ENCODE data around the gene C1orf159. TPM values are rescaled to one million over a fixed set of nuclear protein-coding genes. Genes with fewer than 3 reads are reported as not detected.

C1orf159 gene
- total RNA-seq, 1 donor from 2014 or later: 8.2 TPM

DNA sequence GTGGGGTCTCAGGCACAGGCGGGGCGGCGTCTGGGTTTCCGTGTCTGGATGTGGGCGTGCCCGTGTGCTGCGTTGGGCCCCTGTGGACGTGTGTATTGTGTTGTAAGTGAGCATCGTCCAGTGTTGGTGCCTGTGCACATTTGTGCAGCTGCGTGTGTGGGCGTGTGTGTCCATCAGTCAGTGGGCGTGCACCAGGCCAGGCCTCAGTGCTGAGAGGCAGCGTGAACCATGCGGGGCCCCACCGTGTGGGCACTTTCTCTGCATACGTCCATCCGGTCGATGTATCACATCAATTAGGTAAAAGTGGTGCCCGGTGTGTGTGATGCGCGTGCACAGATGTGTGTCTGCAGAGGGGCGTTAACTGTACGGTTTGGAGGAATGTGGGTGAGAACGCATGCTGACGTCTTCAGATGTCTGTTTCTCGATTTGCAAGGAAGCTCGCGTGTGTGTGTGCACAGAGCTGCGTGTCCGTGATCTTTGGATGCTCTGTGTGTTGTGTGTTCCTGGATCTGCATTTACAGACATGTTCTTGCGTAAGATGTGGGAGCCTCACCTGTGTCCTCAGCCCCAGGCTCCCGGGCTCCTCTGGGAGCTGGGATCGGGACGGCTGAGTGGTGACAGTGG is 71.3 kb downstream of the C1orf159 start:
- H3K27me3 ChIP-seq (ENCODE audit: control insufficient read depth, insufficient read depth, low read length): no peaks in the 10 kb centered on the region
- DNase-seq (ENCODE audit: low read depth) (no peak), FAIRE-seq (peak; percentile 82)
- H3K4me3 ChIP-seq (ENCODE audit: low read depth, low read length): no peak overlapping the region
- peaks cover 59% of the 10 kb centered on the region for H3K36me3 ChIP-seq (ENCODE audit: control insufficient read depth, insufficient read depth, low read length)
- TF ChIP-seq, protein P1, sequence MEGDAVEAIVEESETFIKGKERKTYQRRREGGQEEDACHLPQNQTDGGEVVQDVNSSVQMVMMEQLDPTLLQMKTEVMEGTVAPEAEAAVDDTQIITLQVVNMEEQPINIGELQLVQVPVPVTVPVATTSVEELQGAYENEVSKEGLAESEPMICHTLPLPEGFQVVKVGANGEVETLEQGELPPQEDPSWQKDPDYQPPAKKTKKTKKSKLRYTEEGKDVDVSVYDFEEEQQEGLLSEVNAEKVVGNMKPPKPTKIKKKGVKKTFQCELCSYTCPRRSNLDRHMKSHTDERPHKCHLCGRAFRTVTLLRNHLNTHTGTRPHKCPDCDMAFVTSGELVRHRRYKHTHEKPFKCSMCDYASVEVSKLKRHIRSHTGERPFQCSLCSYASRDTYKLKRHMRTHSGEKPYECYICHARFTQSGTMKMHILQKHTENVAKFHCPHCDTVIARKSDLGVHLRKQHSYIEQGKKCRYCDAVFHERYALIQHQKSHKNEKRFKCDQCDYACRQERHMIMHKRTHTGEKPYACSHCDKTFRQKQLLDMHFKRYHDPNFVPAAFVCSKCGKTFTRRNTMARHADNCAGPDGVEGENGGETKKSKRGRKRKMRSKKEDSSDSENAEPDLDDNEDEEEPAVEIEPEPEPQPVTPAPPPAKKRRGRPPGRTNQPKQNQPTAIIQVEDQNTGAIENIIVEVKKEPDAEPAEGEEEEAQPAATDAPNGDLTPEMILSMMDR (IDR thresholded peaks at IDR 0.05; ENCODE audit: insufficient read depth, low read length, severe bottlenecking): no peak

GRCh38 chr1:1043921-1044320 is 72.0 kb downstream of the C1orf159 start:
- TF ChIP-seq, protein P1 (IDR thresholded peaks at IDR 0.05; ENCODE audit: insufficient read depth, low read length, severe bottlenecking): no peak
- H3K27me3 ChIP-seq (ENCODE audit: control insufficient read depth, insufficient read depth, low read length): no peaks in the 10 kb centered on the region
- H3K4me3 ChIP-seq (ENCODE audit: low read depth, low read length): no peak overlapping the region
- FAIRE-seq (no peak), DNase-seq (ENCODE audit: low read depth) (no peak)
- peaks cover 55% of the 10 kb centered on the region for H3K36me3 ChIP-seq (ENCODE audit: control insufficient read depth, insufficient read depth, low read length)

GRCh38 chr1:1043411-1043810 is 72.5 kb downstream of the C1orf159 start:
- Histone ChIP-seq H3K27me3 (ENCODE audit: control insufficient read depth, insufficient read depth, low read length) (no peaks in the 10 kb centered on the region), H3K4me3 (ENCODE audit: low read depth, low read length) (no peak overlapping the region), H3K36me3 (ENCODE audit: control insufficient read depth, insufficient read depth, low read length) (peaks cover 55% of the 10 kb centered on the region)
- no peak for FAIRE-seq
- TF ChIP-seq, protein P1 (IDR thresholded peaks at IDR 0.05; ENCODE audit: insufficient read depth, low read length, severe bottlenecking): no peak
- no peak for DNase-seq (ENCODE audit: low read depth)

- TF ChIP-seq, protein P1 (IDR thresholded peaks at IDR 0.05; ENCODE audit: insufficient read depth, low read length, severe bottlenecking): no peak
- Histone ChIP-seq H3K36me3 (ENCODE audit: control insufficient read depth, insufficient read depth, low read length) (peaks cover 55% of the 10 kb centered on the region), H3K27me3 (ENCODE audit: control insufficient read depth, insufficient read depth, low read length) (no peaks in the 10 kb centered on the region)
Measured at GRCh38 chr1:1042835-1043234, 73.1 kb downstream of the C1orf159 start.

GRCh38 chr1:1041873-1042272 is 74.0 kb downstream of the C1orf159 start:
- no peaks in the 10 kb centered on the region for H3K27me3 ChIP-seq (ENCODE audit: control insufficient read depth, insufficient read depth, low read length)
- TF ChIP-seq, protein P1 (IDR thresholded peaks at IDR 0.05; ENCODE audit: insufficient read depth, low read length, severe bottlenecking): no peak
- DNase-seq (ENCODE audit: low read depth) (no peak), FAIRE-seq (no peak)
- peaks cover 49% of the 10 kb centered on the region for H3K36me3 ChIP-seq (ENCODE audit: control insufficient read depth, insufficient read depth, low read length)
- H3K4me3 ChIP-seq (ENCODE audit: low read depth, low read length): no peak overlapping the region

More at GRCh38 chr1:1042835-1043234, 73.1 kb downstream of the C1orf159 start:
- DNase-seq (ENCODE audit: low read depth) (no peak), FAIRE-seq (no peak)
- H3K4me3 ChIP-seq (ENCODE audit: low read depth, low read length): no peak overlapping the region

DNA sequence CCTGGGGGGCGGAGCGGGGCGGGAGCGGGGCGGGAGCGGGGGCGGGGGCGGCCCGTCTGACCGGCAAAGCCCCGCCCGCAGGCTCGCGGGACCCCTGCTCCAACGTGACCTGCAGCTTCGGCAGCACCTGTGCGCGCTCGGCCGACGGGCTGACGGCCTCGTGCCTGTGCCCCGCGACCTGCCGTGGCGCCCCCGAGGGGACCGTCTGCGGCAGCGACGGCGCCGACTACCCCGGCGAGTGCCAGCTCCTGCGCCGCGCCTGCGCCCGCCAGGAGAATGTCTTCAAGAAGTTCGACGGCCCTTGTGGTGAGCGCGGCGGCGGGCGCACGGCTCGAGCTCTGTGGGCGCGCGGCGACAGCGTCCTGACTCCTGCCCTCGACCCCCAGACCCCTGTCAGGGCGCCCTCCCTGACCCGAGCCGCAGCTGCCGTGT is 74.8 kb downstream of the C1orf159 start:
- DNase-seq (ENCODE audit: low read depth) (no peak), FAIRE-seq (no peak)
- peaks cover 46% of the 10 kb centered on the region for H3K36me3 ChIP-seq (ENCODE audit: control insufficient read depth, insufficient read depth, low read length)
- H3K4me3 ChIP-seq (ENCODE audit: low read depth, low read length): no peak overlapping the region
- TF ChIP-seq, protein P1 (IDR thresholded peaks at IDR 0.05; ENCODE audit: insufficient read depth, low read length, severe bottlenecking): no peak
- no peaks in the 10 kb centered on the region for H3K27me3 ChIP-seq (ENCODE audit: control insufficient read depth, insufficient read depth, low read length)

All from bronchial epithelial cell (primary cell).